Heart left ventricle (tissue), 13 donors: Measurements from ENCODE around the gene ATG9B.

ENCODE experiments used
- POLR2A ChIP-seq, 2 donors: fragments of 450-650 bp; IDR thresholded peaks; one replicate each; pipeline ENCODE4 v1.6.1; 2017; ENCODE audit warnings: antibody characterized with exemption in 2 of 2, mild to moderate bottlenecking in 2 of 2, moderate library complexity in 2 of 2
- TF ChIP-seq, protein P1 (sequence below), 12 donors: fragments of 200-600 bp; sonication (generic) in 4 of 12; IDR thresholded peaks; one replicate each; pipeline versions ENCODE4 v1.5.0 to v1.8.0; 2018 to 2022; ENCODE audit warnings: antibody characterized with exemption in 12 of 12, mild to moderate bottlenecking in 5 of 12
- donor health status: ischemic (EF 13 %, LVEDD 7.1; RV severe dilation, severe dysfunction).
- donor health status: DM: no; HTN: yes; CAD: no.
- donor health status: DM: no; HTN: no; CAD: no.
- donor health status: ischemic (EF 25% LVEDD 6.9; RV normal size, moderate dysfunction).
- donor health status: ischemic (EF 25% LVEDD 5.7; RV mildly dilated, moderate dysfunction).
- donor health status: ischemic (EF 35%, LVEDD 5.7; RV mildly dilated, moderate dysfunction).
- donor health status: nonischemic (EF 11% LVEDD 7.7; RV severe dilation, severe dysfunction).
- donor health status: DM: yes; HTN: yes; CAD: no.
- donor health status: PGD.
- donor health status: ischemic (EF 29% LVEDD 5.4; RV normal size, mild dysfunction).
- donor health status: nonischemic (EF 23%, LVEDD 6.1; RV moderate dilation, normal function).

GRCh38 chr7:151028948-151029501 is 4.7 kb upstream of the ATG9B start:
- TF ChIP-seq, protein P1, sequence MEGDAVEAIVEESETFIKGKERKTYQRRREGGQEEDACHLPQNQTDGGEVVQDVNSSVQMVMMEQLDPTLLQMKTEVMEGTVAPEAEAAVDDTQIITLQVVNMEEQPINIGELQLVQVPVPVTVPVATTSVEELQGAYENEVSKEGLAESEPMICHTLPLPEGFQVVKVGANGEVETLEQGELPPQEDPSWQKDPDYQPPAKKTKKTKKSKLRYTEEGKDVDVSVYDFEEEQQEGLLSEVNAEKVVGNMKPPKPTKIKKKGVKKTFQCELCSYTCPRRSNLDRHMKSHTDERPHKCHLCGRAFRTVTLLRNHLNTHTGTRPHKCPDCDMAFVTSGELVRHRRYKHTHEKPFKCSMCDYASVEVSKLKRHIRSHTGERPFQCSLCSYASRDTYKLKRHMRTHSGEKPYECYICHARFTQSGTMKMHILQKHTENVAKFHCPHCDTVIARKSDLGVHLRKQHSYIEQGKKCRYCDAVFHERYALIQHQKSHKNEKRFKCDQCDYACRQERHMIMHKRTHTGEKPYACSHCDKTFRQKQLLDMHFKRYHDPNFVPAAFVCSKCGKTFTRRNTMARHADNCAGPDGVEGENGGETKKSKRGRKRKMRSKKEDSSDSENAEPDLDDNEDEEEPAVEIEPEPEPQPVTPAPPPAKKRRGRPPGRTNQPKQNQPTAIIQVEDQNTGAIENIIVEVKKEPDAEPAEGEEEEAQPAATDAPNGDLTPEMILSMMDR (IDR thresholded peaks at IDR 0.05), result peak in 1 of 12 donors; percentile 20
- TF ChIP-seq POLR2A (IDR thresholded peaks at IDR 0.05), result no peak
